ENCODE measurements around the gene C12orf75. TPM values are rescaled to one million over a fixed set of nuclear protein-coding genes. Genes with fewer than 3 reads are reported as not detected.

Gene C12orf75
- total RNA-seq, 6 experiments from 2014 or later, result 1,007 to 1,412 (median 1,300) TPM

GRCh38 chr12:105347499-105347898, 17.0 kb downstream of the C12orf75 start:
- TF ChIP-seq, protein P1, sequence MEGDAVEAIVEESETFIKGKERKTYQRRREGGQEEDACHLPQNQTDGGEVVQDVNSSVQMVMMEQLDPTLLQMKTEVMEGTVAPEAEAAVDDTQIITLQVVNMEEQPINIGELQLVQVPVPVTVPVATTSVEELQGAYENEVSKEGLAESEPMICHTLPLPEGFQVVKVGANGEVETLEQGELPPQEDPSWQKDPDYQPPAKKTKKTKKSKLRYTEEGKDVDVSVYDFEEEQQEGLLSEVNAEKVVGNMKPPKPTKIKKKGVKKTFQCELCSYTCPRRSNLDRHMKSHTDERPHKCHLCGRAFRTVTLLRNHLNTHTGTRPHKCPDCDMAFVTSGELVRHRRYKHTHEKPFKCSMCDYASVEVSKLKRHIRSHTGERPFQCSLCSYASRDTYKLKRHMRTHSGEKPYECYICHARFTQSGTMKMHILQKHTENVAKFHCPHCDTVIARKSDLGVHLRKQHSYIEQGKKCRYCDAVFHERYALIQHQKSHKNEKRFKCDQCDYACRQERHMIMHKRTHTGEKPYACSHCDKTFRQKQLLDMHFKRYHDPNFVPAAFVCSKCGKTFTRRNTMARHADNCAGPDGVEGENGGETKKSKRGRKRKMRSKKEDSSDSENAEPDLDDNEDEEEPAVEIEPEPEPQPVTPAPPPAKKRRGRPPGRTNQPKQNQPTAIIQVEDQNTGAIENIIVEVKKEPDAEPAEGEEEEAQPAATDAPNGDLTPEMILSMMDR (IDR thresholded peaks at IDR 0.05), result no peak
- DNase-seq, result no peak
- H3K27ac Mint-ChIP-seq, result peak overlapping the region; percentile 59
- peaks cover 69% of the 10 kb centered on the region for H3K36me3 Mint-ChIP-seq (ENCODE audit: low read depth)
- peaks cover 78% of the 10 kb centered on the region for H3K4me1 Mint-ChIP-seq (ENCODE audit: low read depth)
- no peak overlapping the region for H3K4me3 Mint-ChIP-seq
- H3K9me3 Mint-ChIP-seq, result no peaks in the 10 kb centered on the region
- no peaks in the 10 kb centered on the region; the same call in none of the 2 replicates for H3K27me3 Mint-ChIP-seq (ENCODE audit: insufficient read depth)

GRCh38 chr12:105348142-105348541, 17.7 kb downstream of the C12orf75 start:
- Mint-ChIP-seq H3K27ac (no peak overlapping the region), H3K4me1 (ENCODE audit: low read depth) (peaks cover 78% of the 10 kb centered on the region), H3K9me3 (no peaks in the 10 kb centered on the region), H3K4me3 (no peak overlapping the region), H3K36me3 (ENCODE audit: low read depth) (peaks cover 69% of the 10 kb centered on the region), H3K27me3 (ENCODE audit: insufficient read depth) (no peaks in the 10 kb centered on the region; the same call in none of the 2 replicates)
- TF ChIP-seq, protein P1 (IDR thresholded peaks at IDR 0.05), result no peak
- DNase-seq, result no peak

GRCh38 chr12:105348561-105348960, 18.1 kb downstream of the C12orf75 start:
- DNase-seq, result no peak
- Mint-ChIP-seq H3K4me1 (ENCODE audit: low read depth) (peaks cover 78% of the 10 kb centered on the region), H3K36me3 (ENCODE audit: low read depth) (peaks cover 68% of the 10 kb centered on the region), H3K4me3 (no peak overlapping the region), H3K27ac (no peak overlapping the region; the same call in 1 of the 2 replicates), H3K27me3 (ENCODE audit: insufficient read depth) (no peaks in the 10 kb centered on the region; the same call in none of the 2 replicates), H3K9me3 (no peaks in the 10 kb centered on the region)
- TF ChIP-seq, protein P1 (IDR thresholded peaks at IDR 0.05), result no peak

DNA sequence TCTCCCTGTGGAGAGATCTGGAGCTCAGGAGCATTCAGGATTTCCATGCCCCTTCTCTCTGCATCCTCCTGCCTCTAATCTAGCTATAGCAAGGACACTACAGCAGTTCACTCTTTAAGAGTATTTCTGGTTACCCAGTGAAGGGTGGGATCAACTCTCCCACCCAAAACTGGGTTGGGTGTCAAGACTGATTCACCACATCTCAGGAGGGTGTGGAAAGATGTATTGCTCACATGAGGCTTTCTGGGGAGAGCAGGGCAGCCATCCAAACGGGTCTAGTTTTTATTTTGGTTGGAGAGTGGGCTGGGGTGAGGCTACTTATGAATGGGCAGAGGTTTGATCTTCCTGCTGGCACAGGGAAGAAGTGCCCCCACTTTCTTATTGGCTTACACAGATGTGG, 18.6 kb downstream of the C12orf75 start:
- DNase-seq, result no peak
- H3K4me3 Mint-ChIP-seq, result peak overlapping the region; percentile 50
- TF ChIP-seq, protein P1 (IDR thresholded peaks at IDR 0.05), result no peak
- H3K9me3 Mint-ChIP-seq, result no peaks in the 10 kb centered on the region
- H3K27me3 Mint-ChIP-seq (ENCODE audit: insufficient read depth), result no peaks in the 10 kb centered on the region; the same call in none of the 2 replicates
- peaks cover 78% of the 10 kb centered on the region for H3K4me1 Mint-ChIP-seq (ENCODE audit: low read depth)
- peaks cover 65% of the 10 kb centered on the region for H3K36me3 Mint-ChIP-seq (ENCODE audit: low read depth)
- H3K27ac Mint-ChIP-seq, result peak overlapping the region; percentile 60

GRCh38 chr12:105351523-105351922, 21.0 kb downstream of the C12orf75 start:
- Mint-ChIP-seq H3K27ac (peak overlapping the region; percentile 55), H3K36me3 (ENCODE audit: low read depth) (peaks cover 75% of the 10 kb centered on the region), H3K27me3 (ENCODE audit: insufficient read depth) (no peaks in the 10 kb centered on the region; the same call in none of the 2 replicates), H3K4me3 (peak overlapping the region; percentile 35), H3K9me3 (no peaks in the 10 kb centered on the region), H3K4me1 (ENCODE audit: low read depth) (peaks cover 92% of the 10 kb centered on the region)
- TF ChIP-seq, protein P1 (IDR thresholded peaks at IDR 0.05), result no peak
- no peak for DNase-seq
